GM21529 (cell line): ENCODE measurements around the gene KLHDC1.
"Not testable (repeated sequence)": the region's sequence is repeated elsewhere in the genome, so short reads cannot be mapped to it uniquely, and the experiment has no call there.

ENCODE experiments used
- ATAC-seq: cut with Tn5 transposase; IDR thresholded peaks from one replicate; pipeline ENCODE4 v1.9.1; 2021; ENCODE audit not compliant: unreplicated experiment

KLHDC1 gene

GRCh38 chr14:49721733-49722435 lies 29.0 kb downstream of the KLHDC1 start:
- not testable (repeated sequence) for ATAC-seq

- ATAC-seq, result no peak
Observed at GRCh38 chr14:49727171-49727570, 34.3 kb downstream of the KLHDC1 start.

GRCh38 chr14:49732896-49733295 lies 40.0 kb downstream of the KLHDC1 start:
- ATAC-seq, result no peak

GRCh38 chr14:49733836-49734235 lies 40.9 kb downstream of the KLHDC1 start:
- no peak for ATAC-seq

- ATAC-seq, result not testable (repeated sequence)
Observed at GRCh38 chr14:49735669-49736068, 42.7 kb downstream of the KLHDC1 start.

GRCh38 chr14:49745191-49745590 lies 52.3 kb downstream of the KLHDC1 start:
- no peak for ATAC-seq

GRCh38 chr14:49746476-49746875 lies 53.6 kb downstream of the KLHDC1 start:
- ATAC-seq, result not testable (repeated sequence)

- no peak for ATAC-seq
Observed at GRCh38 chr14:49754570-49755097, 61.7 kb downstream of the KLHDC1 start.

- ATAC-seq, result no peak
Observed at GRCh38 chr14:49755378-49755777, 62.5 kb downstream of the KLHDC1 start.

- ATAC-seq, result no peak
Observed at GRCh38 chr14:49761839-49762551, 69.1 kb downstream of the KLHDC1 start.

GRCh38 chr14:49766839-49767238 lies 73.9 kb downstream of the KLHDC1 start:
- ATAC-seq, result no peak

GRCh38 chr14:49767270-49767570 lies 74.3 kb downstream of the KLHDC1 start:
- ATAC-seq, result no peak

- ATAC-seq, result peak; percentile 93
Observed at GRCh38 chr14:49767571-49768300, 74.8 kb downstream of the KLHDC1 start, which contains the start of gene KLHDC2. Gene KLHDC2, plus strand, starts transcription at chr14:49768153. Its CDS starts 316 bp downstream, at chr14:49768469.

GRCh38 chr14:49768301-49769121 lies 75.6 kb downstream of the KLHDC1 start:
- peak; percentile 38 for ATAC-seq

GRCh38 chr14:49769171-49769570 lies 76.3 kb downstream of the KLHDC1 start:
- no peak for ATAC-seq

- no peak for ATAC-seq
Observed at GRCh38 chr14:49769581-49770211, 76.8 kb downstream of the KLHDC1 start.

GRCh38 chr14:49770212-49770817 lies 77.4 kb downstream of the KLHDC1 start:
- no peak for ATAC-seq

GRCh38 chr14:49771691-49772090 lies 78.8 kb downstream of the KLHDC1 start:
- ATAC-seq, result not testable (repeated sequence)

GRCh38 chr14:49774106-49774505 lies 81.2 kb downstream of the KLHDC1 start:
- no peak for ATAC-seq

GRCh38 chr14:49778421-49778820 lies 85.5 kb downstream of the KLHDC1 start:
- ATAC-seq, result no peak
